ENCODE results near the gene RIC8A. TPM values are rescaled to one million over a fixed set of nuclear protein-coding genes. Genes with fewer than 3 reads are reported as not detected.

Gene RIC8A
- total and polyA plus RNA-seq, 2 of the 13 experiments (the other 11 are each of a cell fraction or from before 2014, with no cell fraction given), result 62.1 to 63.8 TPM

DNA sequence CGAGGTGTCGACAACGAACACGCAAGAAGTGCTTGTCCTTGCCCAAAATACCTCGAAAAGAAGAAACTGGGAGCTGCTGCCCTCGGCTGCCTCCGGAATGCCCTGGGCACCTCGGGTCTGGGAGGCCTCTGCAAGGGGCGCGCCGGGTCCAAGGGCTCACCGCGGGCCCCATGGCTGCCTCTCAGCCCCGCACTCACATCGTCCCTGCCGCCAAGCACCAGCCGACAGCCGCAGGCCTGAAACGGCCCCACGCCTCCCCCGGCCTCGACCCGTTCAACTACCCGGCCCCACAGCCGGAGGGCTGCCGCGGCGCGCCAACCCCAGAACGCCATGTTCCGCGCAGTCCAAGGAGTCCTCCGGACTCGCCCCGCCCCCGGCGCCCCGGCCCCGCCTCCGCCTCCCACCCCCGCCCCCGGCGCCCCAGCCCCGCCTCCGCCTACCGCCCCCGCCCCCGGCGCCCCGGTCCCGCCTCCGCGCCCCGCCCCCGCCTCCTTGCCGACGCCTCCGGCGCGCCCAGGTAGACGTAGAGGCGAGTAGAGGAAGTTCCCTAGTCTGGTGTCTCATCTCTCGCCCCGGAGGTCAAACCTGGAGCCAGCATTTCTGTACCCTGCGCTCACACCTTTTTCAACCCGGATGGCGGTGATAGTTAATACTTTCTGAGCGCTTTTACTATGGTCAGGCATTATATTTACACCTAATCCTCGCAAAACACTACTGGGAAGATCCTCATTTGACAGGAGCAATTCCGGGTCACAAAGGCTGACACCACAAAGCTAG, 28.7 kb downstream of the RIC8A start, which contains the start of gene SIRT3 (continued):
- TF ChIP-seq ZNF263 (CRISPR knock-in tag; IDR thresholded peaks at IDR 0.05) (0 out of 2 replicates have a peak, but pooled peaks have one; percentile 43), MED13 (CRISPR knock-in tag; IDR thresholded peaks at IDR 0.05) (0 out of 2 replicates have a peak, but pooled peaks have one; percentile 26), ZNF776 (CRISPR knock-in tag; IDR thresholded peaks at IDR 0.05) (no peak), ZNF343 (CRISPR knock-in tag; IDR thresholded peaks at IDR 0.05) (0 out of 2 replicates have a peak, but pooled peaks have one; percentile 50), MXI1 (IDR thresholded peaks at IDR 0.05; ENCODE audit: borderline replicate concordance, low read depth, low read length) (peak; percentile 68; the same call in 1 of the 3 replicates), STAT6 (CRISPR knock-in tag; IDR thresholded peaks at IDR 0.05; ENCODE audit: borderline replicate concordance) (no peak), POLR2A (IDR thresholded peaks at IDR 0.05; ENCODE audit: insufficient read depth in 1 of 2, low read depth in 2 of 2, low read length in 2 of 2) (peak; percentile 79 to 91), HNRNPUL1 (IDR thresholded peaks at IDR 0.05; ENCODE audit: low read depth, low read length) (no peak), TOPORS (CRISPR knock-in tag; IDR thresholded peaks at IDR 0.05) (peak; percentile 74; the same call in 1 of the 2 replicates), ZNF580 (CRISPR knock-in tag; IDR thresholded peaks at IDR 0.05; ENCODE audit: borderline replicate concordance, low read depth) (0 out of 2 replicates have a peak, but pooled peaks have one; percentile 41), SIN3B (IDR thresholded peaks at IDR 0.05; ENCODE audit: low read length) (no peak), EP300 (IDR thresholded peaks at IDR 0.05; ENCODE audit: low read depth in 2 of 2, low read length in 2 of 2) (no peak), EP300 (CRISPR knock-in tag; IDR thresholded peaks at IDR 0.05; ENCODE audit: borderline replicate concordance) (no peak), ZNF891 (CRISPR knock-in tag; IDR thresholded peaks at IDR 0.05) (peak; percentile 31; the same call in 1 of the 2 replicates), ZNF616 (CRISPR knock-in tag; IDR thresholded peaks at IDR 0.05; ENCODE audit: low read depth) (peak; percentile 80; the same call in 1 of the 2 replicates), STAG1 (CRISPR knock-in tag; IDR thresholded peaks at IDR 0.05) (no peak), CBFB (CRISPR knock-in tag; IDR thresholded peaks at IDR 0.05) (0 out of 2 replicates have a peak, but pooled peaks have one; percentile 33), YEATS2 (CRISPR knock-in tag; IDR thresholded peaks at IDR 0.05; ENCODE audit: borderline replicate concordance) (no peak), BHLHE40 (IDR thresholded peaks at IDR 0.05; ENCODE audit: low read length) (no peak), ZSCAN5A (CRISPR knock-in tag; IDR thresholded peaks at IDR 0.05; ENCODE audit: borderline replicate concordance) (no peak), HOXA7 (CRISPR knock-in tag; IDR thresholded peaks at IDR 0.05) (no peak; the same call in 1 of the 2 replicates), KAT2B (IDR thresholded peaks at IDR 0.05; ENCODE audit: borderline replicate concordance, low read depth, low read length) (no peak)
- TF ChIP-seq, protein P1, sequence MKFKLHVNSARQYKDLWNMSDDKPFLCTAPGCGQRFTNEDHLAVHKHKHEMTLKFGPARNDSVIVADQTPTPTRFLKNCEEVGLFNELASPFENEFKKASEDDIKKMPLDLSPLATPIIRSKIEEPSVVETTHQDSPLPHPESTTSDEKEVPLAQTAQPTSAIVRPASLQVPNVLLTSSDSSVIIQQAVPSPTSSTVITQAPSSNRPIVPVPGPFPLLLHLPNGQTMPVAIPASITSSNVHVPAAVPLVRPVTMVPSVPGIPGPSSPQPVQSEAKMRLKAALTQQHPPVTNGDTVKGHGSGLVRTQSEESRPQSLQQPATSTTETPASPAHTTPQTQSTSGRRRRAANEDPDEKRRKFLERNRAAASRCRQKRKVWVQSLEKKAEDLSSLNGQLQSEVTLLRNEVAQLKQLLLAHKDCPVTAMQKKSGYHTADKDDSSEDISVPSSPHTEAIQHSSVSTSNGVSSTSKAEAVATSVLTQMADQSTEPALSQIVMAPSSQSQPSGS (CRISPR knock-in tag; IDR thresholded peaks at IDR 0.05), result no peak; the same call in 1 of the 2 replicates
